Mucosa of descending colon (tissue), 3 donors: ENCODE measurements around the gene ATG13. TPM values are rescaled to one million over a fixed set of nuclear protein-coding genes. Genes with fewer than 3 reads are reported as not detected.

Source experiments
- ATAC-seq: fragments of 200-7000 bp; cut with Tn5 transposase; one replicate; pipeline ENCODE4 v1.9.1; 2020; ENCODE audit warnings: mild to moderate bottlenecking, moderate library complexity
- DNase-seq, 3 donors: peaks; one replicate each; pipeline ENCODE4 v3.0.0-alpha.2; 2020
- H3K36me3 ChIP-seq: fragments of 200-600 bp; one replicate; pipeline ENCODE4 v1.8.0; 2021; ENCODE audit warnings: low read depth, mild to moderate bottlenecking
- H3K4me1 ChIP-seq: fragments of 200-600 bp; one replicate; pipeline ENCODE4 v1.8.0; 2021; ENCODE audit warnings: low read depth, mild to moderate bottlenecking
- H3K4me3 ChIP-seq: fragments of 200-600 bp; one replicate; pipeline ENCODE4 v1.8.0; 2021; ENCODE audit warnings: mild to moderate bottlenecking
- H3K9me3 ChIP-seq: fragments of 200-600 bp; one replicate; pipeline ENCODE4 v1.8.0; 2021; ENCODE audit warnings: mild to moderate bottlenecking
- CTCF ChIP-seq: fragments of 200-600 bp; IDR thresholded peaks from one replicate; pipeline ENCODE4 v1.8.0; 2022; ENCODE audit warnings: antibody characterized with exemption, mild to moderate bottlenecking
- intact Hi-C, 2 donors: fragments of 100-400 bp; cut with DNase I in 1 of 2; cut with micrococcal nuclease in 1 of 2; formaldehyde crosslinking; loops; one replicate each; pipeline versions ENCODE4 v1.11.0 to v1.11.1; 2022; cut with DNase I, micrococcal nuclease
- total RNA-seq, 3 donors: library from RNA; stranded (reverse); fragmentation: NEBNext Ultra II Directional in 2 of 3; extraction: Animal tissue kit (Norgen Biotek cat#: 25700) in 2 of 3; gene quantifications; one replicate each; pipeline versions ENCODE4 v1.2.1 to v1.2.4, GENCODE V29; 2021 to 2023
- donor health status: DM: no; HTN: no; CAD: no; lungs with moderate emphysema.
- donor health status: DM: no; HTN: no; CAD: no.
- donor health status: DM: no; HTN: yes; CAD: no.

Gene ATG13
- total RNA-seq, 3 donors from 2014 or later = 61.6 to 81.4 (median 62.3) TPM

DNA sequence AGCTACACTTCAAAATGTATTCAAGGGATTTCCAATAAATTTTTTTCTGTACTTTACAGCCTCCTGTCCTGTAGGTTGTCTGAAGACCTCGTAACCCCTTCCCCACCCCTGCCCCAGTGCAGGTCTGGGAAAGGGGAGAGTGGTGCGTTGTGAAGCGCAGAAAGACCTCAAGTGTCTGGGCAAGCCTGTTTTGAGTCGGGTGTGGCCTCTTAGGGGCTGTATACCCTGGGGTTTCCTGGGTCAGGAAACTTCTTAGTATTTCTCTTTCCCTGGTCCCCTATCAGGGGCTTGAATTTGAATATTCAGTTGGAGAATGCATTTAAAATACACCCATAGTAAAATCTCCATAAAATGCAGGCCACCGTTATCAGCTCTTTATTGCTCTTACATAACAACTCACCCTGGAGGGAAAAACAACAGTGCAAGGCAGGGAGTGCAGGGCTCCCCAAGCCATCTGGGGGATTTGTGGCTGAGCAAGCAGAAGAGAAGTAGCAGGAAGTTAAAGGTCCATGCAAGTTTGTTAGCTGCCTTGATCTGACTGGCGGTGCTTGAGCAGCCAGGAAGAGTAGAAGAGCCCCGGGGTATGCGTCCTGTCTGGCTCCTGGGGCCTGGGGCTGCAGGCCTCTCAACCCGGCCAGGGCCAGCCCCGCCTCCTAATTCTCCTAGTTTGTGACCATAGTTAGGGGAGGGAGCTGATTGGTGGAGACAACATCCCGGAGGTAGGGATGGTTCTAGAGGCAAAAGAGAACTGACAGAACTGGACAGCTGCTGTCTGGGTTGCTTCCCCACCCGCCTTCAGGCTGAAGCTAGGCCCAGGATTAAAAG, 57.3 kb downstream of the ATG13 start:
- Histone ChIP-seq H3K36me3 (peaks cover 16% of the 10 kb centered on the region), H3K9me3 (no peaks in the 10 kb centered on the region), H3K4me1 (peaks cover 24% of the 10 kb centered on the region), H3K4me3 (no peak overlapping the region)
- TF ChIP-seq CTCF = no peak
- ATAC-seq (peak; percentile 73), DNase-seq (peak in 2 of 3 donors; percentile 59 to 61)
- intact Hi-C loops = no loop called here

DNA sequence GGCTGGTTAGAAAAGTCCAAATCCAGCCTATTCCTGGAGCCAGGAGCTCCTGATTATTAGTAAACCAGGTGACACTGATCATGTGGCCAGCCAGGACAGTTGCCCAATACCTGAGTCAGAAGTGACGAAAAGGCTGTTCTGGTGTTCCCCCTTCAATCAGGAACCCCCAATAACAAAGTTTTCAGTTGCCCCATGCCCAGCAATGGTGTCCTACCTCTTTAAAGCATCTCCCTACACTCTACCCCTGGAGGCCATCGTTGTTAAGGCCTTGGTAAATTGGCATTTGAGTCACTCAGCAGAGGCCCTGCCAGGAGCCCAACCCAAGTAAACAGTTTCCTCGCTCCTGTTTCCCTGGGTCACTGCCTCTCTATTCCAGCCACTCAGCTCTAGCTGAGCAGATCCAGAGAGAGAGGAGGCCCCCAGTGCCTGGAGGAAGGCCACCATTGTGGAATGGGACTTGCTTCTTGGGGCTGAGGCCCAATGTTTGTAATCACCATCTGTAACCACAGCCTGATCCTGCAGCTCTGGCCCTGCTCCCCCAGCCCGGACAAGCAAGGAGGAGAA, 58.0 kb downstream of the ATG13 start:
- TF ChIP-seq CTCF = no peak
- Histone ChIP-seq H3K4me3 (no peak overlapping the region), H3K4me1 (peaks cover 24% of the 10 kb centered on the region), H3K36me3 (peaks cover 23% of the 10 kb centered on the region), H3K9me3 (no peaks in the 10 kb centered on the region)
- peak; percentile 85 for ATAC-seq
- peak in 2 of 3 donors; percentile 60 to 71 for DNase-seq
- intact Hi-C loops = no loop called here

- Histone ChIP-seq H3K36me3 (peaks cover 28% of the 10 kb centered on the region), H3K9me3 (no peaks in the 10 kb centered on the region), H3K4me1 (peaks cover 24% of the 10 kb centered on the region), H3K4me3 (no peak overlapping the region)
- ATAC-seq (no peak), DNase-seq (no peak)
- intact Hi-C loops = no loop called here
- no peak for TF ChIP-seq CTCF
Observed at GRCh38 chr11:46675949-46676348, 58.6 kb downstream of the ATG13 start.

DNA sequence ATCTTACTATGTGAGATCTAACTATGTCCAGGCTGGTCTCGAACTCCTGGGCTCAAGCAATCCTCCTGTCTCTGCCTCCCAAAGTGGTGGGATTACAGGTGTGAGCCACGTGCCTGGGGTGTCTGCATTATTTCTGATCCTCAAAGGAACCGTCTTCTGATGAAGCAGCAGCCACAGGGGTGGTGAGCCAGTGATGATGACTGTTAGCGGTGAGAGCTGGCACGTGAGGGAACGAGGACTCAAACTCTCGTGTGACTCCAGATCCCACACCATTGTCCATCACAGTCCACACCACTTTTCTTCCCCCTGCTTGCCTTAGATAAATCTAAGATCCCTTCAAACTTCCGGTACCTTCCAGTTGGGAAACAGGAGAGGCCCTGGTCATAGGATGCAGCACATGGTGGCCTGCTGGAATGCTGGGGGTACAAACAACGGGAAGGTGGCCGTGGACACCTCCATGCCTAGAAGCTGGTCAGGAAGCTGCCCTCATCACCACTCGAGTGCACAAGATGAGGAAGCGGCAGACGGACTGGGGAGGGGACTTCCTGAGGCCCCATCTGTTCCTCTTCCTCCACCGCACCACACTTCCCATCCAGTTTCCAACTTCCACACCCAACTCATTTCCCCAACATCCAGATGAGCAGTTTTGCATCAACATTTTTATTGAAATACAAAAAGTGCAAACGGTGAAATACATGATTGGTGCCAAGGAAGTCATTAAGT, 59.2 kb downstream of the ATG13 start:
- ATAC-seq (no peak), DNase-seq (no peak)
- Histone ChIP-seq H3K4me1 (peaks cover 24% of the 10 kb centered on the region), H3K4me3 (no peak overlapping the region), H3K9me3 (no peaks in the 10 kb centered on the region), H3K36me3 (peaks cover 25% of the 10 kb centered on the region)
- TF ChIP-seq CTCF = no peak
- intact Hi-C loops = no loop called here

DNA sequence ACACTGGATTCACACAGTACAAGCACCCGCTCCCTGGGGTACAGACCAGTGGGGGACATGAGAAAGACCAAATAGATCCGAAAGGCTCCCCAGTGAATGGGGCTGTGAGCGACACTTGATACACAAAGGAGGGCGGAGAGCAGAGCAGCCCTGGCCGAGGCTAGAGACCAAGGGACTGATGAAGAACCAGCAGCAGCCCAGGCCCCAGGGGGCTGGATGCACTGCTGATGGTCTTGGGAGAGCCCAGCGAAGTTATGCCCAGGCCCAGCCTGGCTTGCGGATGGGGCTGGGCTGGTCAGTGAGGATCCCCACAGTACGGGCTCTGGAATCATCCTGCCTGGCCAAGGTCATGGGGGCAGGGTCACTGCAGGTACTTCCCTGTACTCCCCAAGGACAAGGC, 59.8 kb downstream of the ATG13 start:
- ATAC-seq (no peak), DNase-seq (no peak)
- H3K9me3 ChIP-seq = no peaks in the 10 kb centered on the region
- intact Hi-C loops = no loop called here
- H3K4me1 ChIP-seq = peaks cover 24% of the 10 kb centered on the region
- peaks cover 25% of the 10 kb centered on the region for H3K36me3 ChIP-seq
- no peak overlapping the region for H3K4me3 ChIP-seq
- TF ChIP-seq CTCF = no peak
